ENCODE data around the gene OR13C3.

Gene OR13C3

GRCh38 chr9:104536756-104537155 lies at the start of gene OR13C3:
Gene OR13C3 (minus strand): TSS chr9:104536856. CDS start chr9:104536723, 133 bp downstream.
- Histone ChIP-seq H3K36me3 (ENCODE audit: control insufficient read depth in 1 of 2, insufficient read depth in 2 of 2, low read length in 2 of 2) (no peaks in the 10 kb centered on the region), H3K9ac (ENCODE audit: low read depth in 1 of 2, low read length in 2 of 2) (no peak within 1 kb of the TSS), H3K27ac (ENCODE audit: low read depth, low read length) (no peak within 1 kb of the TSS), H3K9me3 (ENCODE audit: control insufficient read depth in 1 of 2, low read length in 2 of 2) (peaks cover 0 to 6% of the 10 kb centered on the region in 2 donors), H3K4me1 (ENCODE audit: control insufficient read depth in 1 of 2, insufficient read depth in 2 of 2, low read length in 2 of 2) (no peaks in the 10 kb centered on the region), H3K4me3 (ENCODE audit: low read depth in 1 of 2, low read length in 2 of 2) (no peak within 1 kb of the TSS), H3K27me3 (ENCODE audit: control insufficient read depth in 1 of 2, insufficient read depth in 2 of 2, low read length in 2 of 2) (no peaks in the 10 kb centered on the region)

- H3K9ac ChIP-seq (ENCODE audit: low read depth in 1 of 2, low read length in 2 of 2) = no peak overlapping the region
- no peaks in the 10 kb centered on the region for H3K36me3 ChIP-seq (ENCODE audit: control insufficient read depth in 1 of 2, insufficient read depth in 2 of 2, low read length in 2 of 2)
- no peaks in the 10 kb centered on the region for H3K9me3 ChIP-seq (ENCODE audit: control insufficient read depth in 1 of 2, low read length in 2 of 2)
- no peaks in the 10 kb centered on the region for H3K27me3 ChIP-seq (ENCODE audit: control insufficient read depth in 1 of 2, insufficient read depth in 2 of 2, low read length in 2 of 2)
- H3K4me1 ChIP-seq (ENCODE audit: control insufficient read depth in 1 of 2, insufficient read depth in 2 of 2, low read length in 2 of 2) = no peaks in the 10 kb centered on the region
- no peak overlapping the region for H3K27ac ChIP-seq (ENCODE audit: low read depth, low read length)
- H3K4me3 ChIP-seq (ENCODE audit: low read depth in 1 of 2, low read length in 2 of 2) = no peak overlapping the region
Observed at GRCh38 chr9:104580562-104580961, 43.9 kb upstream of the OR13C3 start.

GRCh38 chr9:104577263-104577662 lies 40.6 kb upstream of the OR13C3 start:
- H3K36me3 ChIP-seq (ENCODE audit: control insufficient read depth in 1 of 2, insufficient read depth in 2 of 2, low read length in 2 of 2) = no peaks in the 10 kb centered on the region
- peaks cover 0 to 7% of the 10 kb centered on the region in 2 donors for H3K9me3 ChIP-seq (ENCODE audit: control insufficient read depth in 1 of 2, low read length in 2 of 2)
- H3K4me1 ChIP-seq (ENCODE audit: control insufficient read depth in 1 of 2, insufficient read depth in 2 of 2, low read length in 2 of 2) = no peaks in the 10 kb centered on the region
- no peak overlapping the region for H3K27ac ChIP-seq (ENCODE audit: low read depth, low read length)
- no peak overlapping the region for H3K9ac ChIP-seq (ENCODE audit: low read depth in 1 of 2, low read length in 2 of 2)
- H3K27me3 ChIP-seq (ENCODE audit: control insufficient read depth in 1 of 2, insufficient read depth in 2 of 2, low read length in 2 of 2) = no peaks in the 10 kb centered on the region
- no peak overlapping the region for H3K4me3 ChIP-seq (ENCODE audit: low read depth in 1 of 2, low read length in 2 of 2)

- no peak overlapping the region for H3K27ac ChIP-seq (ENCODE audit: low read depth, low read length)
- H3K36me3 ChIP-seq (ENCODE audit: control insufficient read depth in 1 of 2, insufficient read depth in 2 of 2, low read length in 2 of 2) = no peaks in the 10 kb centered on the region
- no peak overlapping the region for H3K4me3 ChIP-seq (ENCODE audit: low read depth in 1 of 2, low read length in 2 of 2)
- no peak overlapping the region for H3K9ac ChIP-seq (ENCODE audit: low read depth in 1 of 2, low read length in 2 of 2)
- no peaks in the 10 kb centered on the region for H3K27me3 ChIP-seq (ENCODE audit: control insufficient read depth in 1 of 2, insufficient read depth in 2 of 2, low read length in 2 of 2)
- peaks cover 7 to 8% of the 10 kb centered on the region in 2 donors for H3K9me3 ChIP-seq (ENCODE audit: control insufficient read depth in 1 of 2, low read length in 2 of 2)
- no peaks in the 10 kb centered on the region for H3K4me1 ChIP-seq (ENCODE audit: control insufficient read depth in 1 of 2, insufficient read depth in 2 of 2, low read length in 2 of 2)
Observed at GRCh38 chr9:104575456-104575855, 38.8 kb upstream of the OR13C3 start.

- Histone ChIP-seq H3K9me3 (ENCODE audit: control insufficient read depth in 1 of 2, low read length in 2 of 2) (peaks cover 7 to 8% of the 10 kb centered on the region in 2 donors), H3K4me3 (ENCODE audit: low read depth in 1 of 2, low read length in 2 of 2) (no peak overlapping the region), H3K4me1 (ENCODE audit: control insufficient read depth in 1 of 2, insufficient read depth in 2 of 2, low read length in 2 of 2) (no peaks in the 10 kb centered on the region), H3K36me3 (ENCODE audit: control insufficient read depth in 1 of 2, insufficient read depth in 2 of 2, low read length in 2 of 2) (no peaks in the 10 kb centered on the region), H3K9ac (ENCODE audit: low read depth in 1 of 2, low read length in 2 of 2) (no peak overlapping the region), H3K27me3 (ENCODE audit: control insufficient read depth in 1 of 2, insufficient read depth in 2 of 2, low read length in 2 of 2) (no peaks in the 10 kb centered on the region), H3K27ac (ENCODE audit: low read depth, low read length) (no peak overlapping the region)
Observed at GRCh38 chr9:104572612-104573011, 36.0 kb upstream of the OR13C3 start.

- Histone ChIP-seq H3K27me3 (ENCODE audit: control insufficient read depth in 1 of 2, insufficient read depth in 2 of 2, low read length in 2 of 2) (no peaks in the 10 kb centered on the region), H3K36me3 (ENCODE audit: control insufficient read depth in 1 of 2, insufficient read depth in 2 of 2, low read length in 2 of 2) (no peaks in the 10 kb centered on the region), H3K9ac (ENCODE audit: low read depth in 1 of 2, low read length in 2 of 2) (no peak within 1 kb of the TSS), H3K4me1 (ENCODE audit: control insufficient read depth in 1 of 2, insufficient read depth in 2 of 2, low read length in 2 of 2) (no peaks in the 10 kb centered on the region), H3K9me3 (ENCODE audit: control insufficient read depth in 1 of 2, low read length in 2 of 2) (peaks cover 7 to 8% of the 10 kb centered on the region in 2 donors), H3K4me3 (ENCODE audit: low read depth in 1 of 2, low read length in 2 of 2) (no peak within 1 kb of the TSS), H3K27ac (ENCODE audit: low read depth, low read length) (no peak within 1 kb of the TSS)
Observed at GRCh38 chr9:104568868-104569267, 32.2 kb upstream of the OR13C3 start, which contains the start of gene OR13C8. Gene OR13C8 (plus strand): TSS chr9:104569168. CDS start chr9:104569168, 0 bp downstream.

GRCh38 chr9:104564358-104564757 lies 27.7 kb upstream of the OR13C3 start:
- Histone ChIP-seq H3K27me3 (ENCODE audit: control insufficient read depth in 1 of 2, insufficient read depth in 2 of 2, low read length in 2 of 2) (no peaks in the 10 kb centered on the region), H3K4me1 (ENCODE audit: control insufficient read depth in 1 of 2, insufficient read depth in 2 of 2, low read length in 2 of 2) (no peaks in the 10 kb centered on the region), H3K36me3 (ENCODE audit: control insufficient read depth in 1 of 2, insufficient read depth in 2 of 2, low read length in 2 of 2) (no peaks in the 10 kb centered on the region), H3K4me3 (ENCODE audit: low read depth in 1 of 2, low read length in 2 of 2) (no peak overlapping the region), H3K9ac (ENCODE audit: low read depth in 1 of 2, low read length in 2 of 2) (no peak overlapping the region), H3K9me3 (ENCODE audit: control insufficient read depth in 1 of 2, low read length in 2 of 2) (no peaks in the 10 kb centered on the region), H3K27ac (ENCODE audit: low read depth, low read length) (no peak overlapping the region)

- Histone ChIP-seq H3K4me1 (ENCODE audit: control insufficient read depth in 1 of 2, insufficient read depth in 2 of 2, low read length in 2 of 2) (no peaks in the 10 kb centered on the region), H3K4me3 (ENCODE audit: low read depth in 1 of 2, low read length in 2 of 2) (no peak overlapping the region), H3K9ac (ENCODE audit: low read depth in 1 of 2, low read length in 2 of 2) (no peak overlapping the region), H3K27me3 (ENCODE audit: control insufficient read depth in 1 of 2, insufficient read depth in 2 of 2, low read length in 2 of 2) (no peaks in the 10 kb centered on the region), H3K36me3 (ENCODE audit: control insufficient read depth in 1 of 2, insufficient read depth in 2 of 2, low read length in 2 of 2) (no peaks in the 10 kb centered on the region), H3K27ac (ENCODE audit: low read depth, low read length) (no peak overlapping the region), H3K9me3 (ENCODE audit: control insufficient read depth in 1 of 2, low read length in 2 of 2) (peaks cover 0 to 3% of the 10 kb centered on the region in 2 donors)
Observed at GRCh38 chr9:104556830-104557634, 20.4 kb upstream of the OR13C3 start.

GRCh38 chr9:104555521-104555920 lies 18.9 kb upstream of the OR13C3 start:
- Histone ChIP-seq H3K27me3 (ENCODE audit: control insufficient read depth in 1 of 2, insufficient read depth in 2 of 2, low read length in 2 of 2) (no peaks in the 10 kb centered on the region), H3K4me1 (ENCODE audit: control insufficient read depth in 1 of 2, insufficient read depth in 2 of 2, low read length in 2 of 2) (no peaks in the 10 kb centered on the region), H3K27ac (ENCODE audit: low read depth, low read length) (no peak overlapping the region), H3K9me3 (ENCODE audit: control insufficient read depth in 1 of 2, low read length in 2 of 2) (peaks cover 0 to 3% of the 10 kb centered on the region in 2 donors), H3K9ac (ENCODE audit: low read depth in 1 of 2, low read length in 2 of 2) (no peak overlapping the region), H3K36me3 (ENCODE audit: control insufficient read depth in 1 of 2, insufficient read depth in 2 of 2, low read length in 2 of 2) (no peaks in the 10 kb centered on the region), H3K4me3 (ENCODE audit: low read depth in 1 of 2, low read length in 2 of 2) (no peak overlapping the region)

- H3K27ac ChIP-seq (ENCODE audit: low read depth, low read length) = no peak overlapping the region
- H3K27me3 ChIP-seq (ENCODE audit: control insufficient read depth in 1 of 2, insufficient read depth in 2 of 2, low read length in 2 of 2) = no peaks in the 10 kb centered on the region
- H3K4me1 ChIP-seq (ENCODE audit: control insufficient read depth in 1 of 2, insufficient read depth in 2 of 2, low read length in 2 of 2) = no peaks in the 10 kb centered on the region
- peaks cover 0 to 3% of the 10 kb centered on the region in 2 donors for H3K9me3 ChIP-seq (ENCODE audit: control insufficient read depth in 1 of 2, low read length in 2 of 2)
- no peak overlapping the region for H3K9ac ChIP-seq (ENCODE audit: low read depth in 1 of 2, low read length in 2 of 2)
- no peak overlapping the region for H3K4me3 ChIP-seq (ENCODE audit: low read depth in 1 of 2, low read length in 2 of 2)
- no peaks in the 10 kb centered on the region for H3K36me3 ChIP-seq (ENCODE audit: control insufficient read depth in 1 of 2, insufficient read depth in 2 of 2, low read length in 2 of 2)
Observed at GRCh38 chr9:104553261-104553660, 16.6 kb upstream of the OR13C3 start.

All from duodenal mucosa (tissue), 2 donors.